ENCODE results near the gene NMD3. TPM values are rescaled to one million over a fixed set of nuclear protein-coding genes. Genes with fewer than 3 reads are reported as not detected.
"Not testable (repeated sequence)": the region's sequence is repeated elsewhere in the genome, so short reads cannot be mapped to it uniquely, and the experiment has no call there.

Gene NMD3
- total RNA-seq, 1 donor from 2014 or later, result 74.7 TPM

GRCh38 chr3:161231861-161232260 lies 10.8 kb downstream of the NMD3 start:
- DNase-seq, result no peak

- no peak for DNase-seq
Observed at GRCh38 chr3:161233557-161233956, 12.4 kb downstream of the NMD3 start.

- no peak for DNase-seq
Observed at GRCh38 chr3:161236240-161236639, 15.1 kb downstream of the NMD3 start.

GRCh38 chr3:161239700-161240099 lies 18.6 kb downstream of the NMD3 start:
- no peak for DNase-seq

- DNase-seq, result no peak
Observed at GRCh38 chr3:161244538-161244937, 23.4 kb downstream of the NMD3 start.

GRCh38 chr3:161247049-161247448 lies 25.9 kb downstream of the NMD3 start:
- DNase-seq, result no peak

- DNase-seq, result no peak
Observed at GRCh38 chr3:161250116-161250515, 29.0 kb downstream of the NMD3 start.

GRCh38 chr3:161251716-161252115 lies 30.6 kb downstream of the NMD3 start:
- no peak for DNase-seq

- no peak for DNase-seq
Observed at GRCh38 chr3:161252143-161252542, 31.0 kb downstream of the NMD3 start.

- peak; percentile 53 for DNase-seq
Observed at GRCh38 chr3:161253711-161254110, 32.6 kb downstream of the NMD3 start.

GRCh38 chr3:161254861-161255260 lies 33.8 kb downstream of the NMD3 start:
- no peak for DNase-seq

GRCh38 chr3:161263057-161263456 lies 41.9 kb downstream of the NMD3 start:
- no peak for DNase-seq

- DNase-seq, result no peak
Observed at GRCh38 chr3:161264852-161265251, 43.7 kb downstream of the NMD3 start.

- no peak for DNase-seq
Observed at GRCh38 chr3:161265916-161266571, 44.9 kb downstream of the NMD3 start.

GRCh38 chr3:161266731-161267150 lies 45.6 kb downstream of the NMD3 start:
- DNase-seq, result peak; percentile 40

GRCh38 chr3:161267646-161268045 lies 46.5 kb downstream of the NMD3 start:
- no peak for DNase-seq

- no peak for DNase-seq
Observed at GRCh38 chr3:161268601-161269000, 47.5 kb downstream of the NMD3 start.

GRCh38 chr3:161270991-161271390 lies 49.9 kb downstream of the NMD3 start:
- DNase-seq, result no peak

GRCh38 chr3:161271646-161272045 lies 50.5 kb downstream of the NMD3 start:
- DNase-seq, result no peak

- DNase-seq, result no peak
Observed at GRCh38 chr3:161272524-161272923, 51.4 kb downstream of the NMD3 start.

GRCh38 chr3:161273589-161274218 lies 52.6 kb downstream of the NMD3 start:
- no peak for DNase-seq

GRCh38 chr3:161274691-161275298 lies 53.7 kb downstream of the NMD3 start:
- DNase-seq, result no peak

- no peak for DNase-seq
Observed at GRCh38 chr3:161275919-161276318, 54.8 kb downstream of the NMD3 start.

- not testable (repeated sequence) for DNase-seq
Observed at GRCh38 chr3:161282387-161282786, 61.3 kb downstream of the NMD3 start.
